ENCODE measurements around the gene TGFB2. TPM values are rescaled to one million over a fixed set of nuclear protein-coding genes. Genes with fewer than 3 reads are reported as not detected.

The TGFB2 gene
- total RNA-seq, 2 donors from 2014 or later = 0.27 to 4.6 TPM

GRCh38 chr1:218408942-218409341 is 63.8 kb downstream of the TGFB2 start:
- H3K27ac ChIP-seq = no peak overlapping the region
- DNase-seq = no peak
- no peaks in the 10 kb centered on the region for H3K27me3 ChIP-seq
- H3K36me3 ChIP-seq = no peaks in the 10 kb centered on the region
- no peaks in the 10 kb centered on the region for H3K9me3 ChIP-seq
- no peak for TF ChIP-seq CTCF (IDR thresholded peaks at IDR 0.05)
- H3K4me3 ChIP-seq = no peak overlapping the region
- intact Hi-C loops (cut with DNase I) = no loop called here
- H3K4me1 ChIP-seq = no peaks in the 10 kb centered on the region
- no peak overlapping the region for H3K9ac ChIP-seq (ENCODE audit: low read depth in 2 of 2, low read length in 2 of 2)

- no peaks in the 10 kb centered on the region for H3K36me3 ChIP-seq
- H3K9ac ChIP-seq (ENCODE audit: low read depth in 2 of 2, low read length in 2 of 2) = no peak overlapping the region
- intact Hi-C loops (cut with DNase I) = no loop called here
- no peak for TF ChIP-seq CTCF (IDR thresholded peaks at IDR 0.05)
- H3K9me3 ChIP-seq = no peaks in the 10 kb centered on the region
- no peaks in the 10 kb centered on the region for H3K27me3 ChIP-seq
- H3K27ac ChIP-seq = no peak overlapping the region
- no peaks in the 10 kb centered on the region for H3K4me1 ChIP-seq
- no peak overlapping the region for H3K4me3 ChIP-seq
- no peak for DNase-seq
These were observed 64.9 kb downstream of the TGFB2 start for GRCh38 chr1:218409946-218410510.

- DNase-seq = no peak
- no peaks in the 10 kb centered on the region for H3K27me3 ChIP-seq
- no peak overlapping the region for H3K9ac ChIP-seq (ENCODE audit: low read depth in 2 of 2, low read length in 2 of 2)
- H3K4me3 ChIP-seq = no peak overlapping the region
- no peaks in the 10 kb centered on the region for H3K4me1 ChIP-seq
- TF ChIP-seq CTCF (IDR thresholded peaks at IDR 0.05) = no peak
- H3K27ac ChIP-seq = no peak overlapping the region
- intact Hi-C loops (cut with DNase I) = no loop called here
- no peaks in the 10 kb centered on the region for H3K36me3 ChIP-seq
- no peaks in the 10 kb centered on the region for H3K9me3 ChIP-seq
These were observed 66.0 kb downstream of the TGFB2 start for GRCh38 chr1:218411101-218411500.

- no peak for TF ChIP-seq CTCF (IDR thresholded peaks at IDR 0.05)
- Histone ChIP-seq H3K36me3 (no peaks in the 10 kb centered on the region), H3K9me3 (no peaks in the 10 kb centered on the region), H3K4me1 (no peaks in the 10 kb centered on the region), H3K9ac (ENCODE audit: low read depth in 2 of 2, low read length in 2 of 2) (no peak overlapping the region), H3K4me3 (no peak overlapping the region), H3K27ac (no peak overlapping the region), H3K27me3 (no peaks in the 10 kb centered on the region)
- no peak for DNase-seq
- intact Hi-C loops (cut with DNase I) = no loop called here
These were observed 67.0 kb downstream of the TGFB2 start for GRCh38 chr1:218412171-218412570.

- no peak overlapping the region for H3K4me3 ChIP-seq
- H3K4me1 ChIP-seq = no peaks in the 10 kb centered on the region
- no peak for DNase-seq
- H3K27me3 ChIP-seq = no peaks in the 10 kb centered on the region
- H3K9ac ChIP-seq (ENCODE audit: low read depth in 2 of 2, low read length in 2 of 2) = no peak overlapping the region
- intact Hi-C loops (cut with DNase I) = no loop called here
- no peak overlapping the region for H3K27ac ChIP-seq
- no peaks in the 10 kb centered on the region for H3K9me3 ChIP-seq
- no peak for TF ChIP-seq CTCF (IDR thresholded peaks at IDR 0.05)
- H3K36me3 ChIP-seq = no peaks in the 10 kb centered on the region
These were observed 68.0 kb downstream of the TGFB2 start for GRCh38 chr1:218413179-218413578.

All from colonic mucosa (tissue), 4 donors.